EL (cell line): ENCODE results near the gene PSMB3.

Source experiments
- DNase-seq: peaks from one replicate; pipeline ENCODE4 v3.0.0-alpha.2; 2016

PSMB3 gene

DNA sequence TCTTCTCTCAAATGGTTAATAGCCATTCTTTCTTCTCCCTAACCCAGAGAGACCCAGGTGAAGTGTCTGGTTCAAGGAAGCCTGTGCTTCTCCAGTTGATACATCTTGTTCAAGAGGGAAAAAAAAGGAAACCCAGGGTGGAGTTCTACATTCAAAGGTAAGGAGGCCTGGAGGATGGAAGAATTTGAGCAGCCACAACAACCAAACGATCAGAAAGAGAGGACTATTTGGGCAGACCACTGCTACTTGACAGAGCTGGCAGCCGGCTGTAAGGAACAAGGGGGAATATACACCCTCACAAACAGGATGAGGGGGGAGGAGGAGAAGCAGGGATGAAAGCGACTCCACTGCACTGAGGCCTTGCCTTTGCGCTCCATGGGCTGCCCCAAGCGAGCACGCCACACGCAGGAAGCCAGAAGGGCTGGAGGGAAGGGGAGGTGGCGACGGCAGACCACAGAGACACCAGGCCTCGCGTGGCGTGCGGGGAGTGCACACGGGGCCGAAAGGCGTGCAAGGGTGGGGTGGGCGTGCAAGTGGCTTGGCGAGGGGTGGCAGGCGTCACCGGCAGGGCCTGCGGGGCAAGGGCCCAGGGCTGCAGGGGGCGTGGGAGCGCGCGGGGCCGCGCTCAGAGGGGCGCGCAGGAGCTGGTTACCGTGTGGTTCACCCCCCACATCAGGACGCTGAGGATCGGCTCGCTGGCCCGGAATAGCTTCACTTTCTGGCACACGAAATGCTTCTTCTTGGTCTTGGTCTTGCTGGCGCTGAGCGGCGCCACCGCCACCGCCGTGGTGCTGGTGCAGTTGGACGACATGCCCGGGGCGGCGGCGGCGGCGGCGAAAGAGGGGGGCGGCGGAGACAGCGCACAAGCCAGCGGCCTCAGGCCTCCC lies 46.3 kb downstream of the PSMB3 start:
- DNase-seq, result peak; percentile 64

DNA sequence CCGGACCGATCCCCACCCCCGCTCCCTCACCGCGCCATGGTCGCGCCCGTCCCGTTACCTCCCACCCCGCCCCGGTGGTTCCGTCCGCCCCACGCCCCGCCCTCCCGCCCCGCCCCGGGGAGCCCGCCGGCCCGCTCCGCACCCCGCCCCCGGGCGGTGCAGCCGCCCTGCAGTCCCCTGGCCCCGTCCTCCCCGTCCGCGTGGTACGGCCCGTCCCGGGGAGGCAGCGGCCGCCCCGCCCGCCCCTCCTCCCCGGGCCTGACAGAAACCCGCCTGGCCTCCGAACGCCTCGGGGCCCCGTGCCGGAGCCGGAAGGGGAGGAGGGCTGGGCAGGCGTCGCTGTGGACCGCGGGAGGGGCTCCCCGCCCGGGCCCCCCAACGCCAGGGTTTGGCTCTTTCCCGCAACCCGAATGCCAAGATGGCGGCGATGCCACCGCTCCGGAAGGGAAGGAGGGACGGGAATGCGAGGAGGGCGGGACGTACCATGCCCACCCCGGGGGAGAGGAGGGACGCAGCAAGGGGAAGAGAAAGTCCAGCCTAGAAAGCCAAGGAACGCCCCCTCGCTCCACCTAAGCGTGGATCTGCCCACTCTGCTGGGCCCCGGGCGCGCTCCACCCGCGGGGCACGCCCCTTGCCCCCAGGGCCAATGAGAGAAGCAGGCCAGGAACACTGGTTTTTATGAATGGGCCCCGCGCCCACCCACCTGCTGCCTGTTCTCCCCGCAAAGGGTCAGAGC lies 47.1 kb downstream of the PSMB3 start, which contains the start of gene PIP4K2B:
Gene PIP4K2B, minus strand, starts transcription at position 56 of the 736 bp plus-strand sequence. CDS start 132 bp downstream, outside the sequence.
- DNase-seq, result peak; percentile 99

DNA sequence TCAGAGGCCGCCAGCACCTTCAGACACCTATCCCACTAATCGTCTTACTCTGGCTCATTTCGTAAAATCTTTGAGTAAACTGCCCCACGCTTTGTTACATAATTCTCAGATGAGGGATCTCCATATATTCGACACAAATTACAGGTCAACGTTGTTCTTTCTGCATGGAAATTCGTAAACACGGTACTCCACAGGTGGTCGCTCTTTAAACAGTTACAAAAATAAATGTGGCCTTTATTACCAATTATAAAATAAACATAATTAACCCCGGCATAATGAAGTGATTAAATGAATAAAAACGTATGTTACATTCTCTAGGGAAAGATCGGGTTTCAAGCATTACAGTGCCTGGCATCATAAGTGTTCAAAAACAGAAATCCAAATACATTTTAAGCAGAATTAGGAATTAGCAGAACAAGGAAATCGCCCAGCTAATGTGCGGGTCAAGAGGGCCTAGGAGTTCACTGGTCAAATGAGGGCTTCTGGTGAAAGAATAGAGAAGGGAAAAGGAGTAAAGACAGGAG lies 47.8 kb downstream of the PSMB3 start:
- no peak for DNase-seq

DNA sequence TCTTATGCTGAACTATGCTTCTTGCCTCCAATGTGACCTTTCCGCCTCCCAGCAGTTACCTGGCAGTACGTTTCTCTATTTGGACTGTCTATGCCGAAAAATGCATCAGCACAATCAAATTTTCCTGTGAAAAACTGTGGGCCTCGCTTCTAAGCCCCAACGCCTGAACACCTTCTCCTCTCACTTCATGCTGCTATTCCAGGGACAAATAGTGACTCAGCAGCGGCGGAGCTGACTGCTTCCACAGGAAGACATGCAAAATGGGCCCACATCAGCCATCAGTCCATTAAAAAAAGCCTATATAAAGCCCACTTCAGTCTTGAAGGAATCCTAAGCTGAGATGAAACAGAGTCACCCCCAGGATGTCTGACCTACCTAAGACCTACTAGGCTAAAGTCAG lies 57.3 kb downstream of the PSMB3 start:
- no peak for DNase-seq
